Stimulated activated CD4-positive, alpha-beta T cell treated with anti-CD3 and anti-CD28 coated beads, Interleukin-2, amount 100 ng/mL, for 48 hours (primary cell): ENCODE data around the gene MS4A15.
"Not testable (repeated sequence)": the region's sequence is repeated elsewhere in the genome, so short reads cannot be mapped to it uniquely, and the experiment has no call there.

Experiments
- DNase-seq, 2 donors: peaks; one replicate each; pipeline ENCODE4 v3.0.0-alpha.2; 2020

MS4A15 gene

DNA sequence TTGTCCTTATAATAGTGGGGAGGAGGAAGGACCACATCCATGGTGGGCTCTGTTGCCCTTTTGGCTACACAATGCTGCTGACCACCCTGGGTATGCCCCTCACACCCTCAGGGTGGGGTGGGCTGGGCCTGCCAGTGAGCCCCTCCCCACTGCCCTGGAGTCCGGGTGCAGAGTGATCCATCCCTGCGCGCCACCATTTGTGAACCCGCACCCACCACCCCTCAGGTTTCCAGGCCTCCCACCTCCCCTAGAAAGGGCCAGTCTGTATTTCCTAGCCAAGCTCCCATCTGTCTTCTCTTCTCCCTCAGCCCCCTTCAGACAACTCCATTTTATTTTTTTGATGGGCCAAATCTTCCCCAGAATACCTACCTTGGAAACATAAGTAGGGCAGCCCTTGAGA is 53.5 kb downstream of the MS4A15 start:
- no peak for DNase-seq

- no peak for DNase-seq
These were observed 53.9 kb downstream of the MS4A15 start for GRCh38 chr11:60810569-60810968.

GRCh38 chr11:60813324-60813723 is 56.7 kb downstream of the MS4A15 start:
- DNase-seq, result no peak

GRCh38 chr11:60814112-60814511 is 57.4 kb downstream of the MS4A15 start:
- DNase-seq, result no peak

DNA sequence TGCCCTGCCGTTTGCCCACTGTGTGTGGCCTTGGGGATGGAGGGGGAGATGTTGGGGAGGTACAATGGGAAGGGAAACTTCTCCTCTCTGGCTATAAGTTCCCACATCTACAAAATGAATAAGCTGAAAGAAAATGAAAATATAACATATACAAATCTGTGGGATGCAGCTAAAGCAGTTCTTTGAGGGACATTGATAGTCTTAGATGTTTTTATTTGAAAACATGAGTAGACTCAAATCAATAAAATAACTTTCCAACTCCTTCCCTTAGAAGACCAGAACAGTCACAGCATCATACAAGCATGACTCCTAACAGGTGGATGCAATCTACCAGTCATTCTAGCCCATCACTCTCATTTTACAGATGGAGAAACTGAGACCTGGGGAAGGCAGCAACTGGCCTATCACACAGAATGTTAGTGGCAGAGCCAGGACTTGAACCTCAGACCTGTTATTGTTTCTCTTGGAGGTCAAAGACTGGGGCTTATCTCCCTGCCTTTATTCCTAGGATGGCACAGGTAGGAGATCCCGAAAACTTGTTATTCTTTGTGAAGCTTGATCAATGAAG is 60.0 kb downstream of the MS4A15 start:
- DNase-seq, result no peak

DNA sequence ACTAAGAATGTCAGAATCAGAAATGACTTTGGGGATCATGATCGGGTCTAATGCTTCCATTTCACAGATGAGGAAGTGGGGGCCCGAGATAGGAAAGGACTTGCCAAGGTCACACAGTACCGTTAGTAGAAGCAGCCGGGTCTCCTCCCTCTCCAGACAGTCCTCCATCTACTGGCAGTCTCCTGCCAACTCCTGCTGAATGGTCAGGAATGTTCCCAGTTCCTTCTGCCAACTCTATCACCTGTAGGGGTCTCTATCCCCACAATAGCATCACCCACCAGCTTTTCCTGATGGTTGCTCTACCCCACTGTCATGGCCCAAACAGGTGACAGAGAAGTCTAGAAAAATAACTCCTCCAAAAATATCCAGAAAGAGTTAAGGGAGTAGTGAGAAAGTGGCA is 61.4 kb downstream of the MS4A15 start:
- no peak for DNase-seq

DNA sequence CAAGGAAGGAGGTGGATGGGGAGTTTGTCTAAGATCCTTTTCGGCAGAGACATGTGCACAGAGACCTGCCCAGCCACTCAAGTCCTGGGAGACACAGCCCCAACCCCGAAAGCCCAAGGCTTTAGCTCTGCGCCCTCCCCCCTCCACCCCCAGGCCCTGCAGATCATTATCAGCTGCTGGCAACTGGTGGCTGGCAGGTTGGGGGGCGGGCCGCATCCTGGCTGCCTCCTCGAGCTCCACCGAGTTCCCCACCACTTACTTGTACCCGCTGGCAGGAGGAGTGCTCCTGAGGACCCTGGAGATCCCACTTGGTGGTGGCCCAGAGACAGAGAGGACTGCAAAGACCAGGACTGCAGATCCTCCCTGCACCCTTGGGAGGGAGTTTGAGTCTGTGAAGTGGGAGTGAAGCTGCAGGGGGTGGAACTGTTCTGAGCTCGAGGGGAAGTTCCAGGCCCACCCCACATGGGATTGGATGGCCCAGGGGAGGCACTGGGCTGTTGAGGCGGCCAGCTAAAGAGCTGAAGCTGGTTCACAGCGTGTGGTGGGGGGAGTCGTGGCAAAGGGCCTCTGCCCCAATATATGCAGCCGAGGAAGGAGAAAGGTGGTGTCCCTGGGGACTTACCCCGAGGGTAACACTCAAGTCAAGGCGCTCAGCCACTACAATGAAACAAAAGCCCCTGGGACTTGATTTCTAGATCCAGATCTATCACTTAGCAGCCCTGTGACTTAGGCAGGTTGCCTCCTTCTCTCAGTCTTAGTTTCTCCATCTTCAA is 65.3 kb downstream of the MS4A15 start:
- DNase-seq, result no peak

GRCh38 chr11:60823745-60824306 is 67.2 kb downstream of the MS4A15 start:
- DNase-seq, result not testable (repeated sequence)

- no peak for DNase-seq
These were observed 68.5 kb downstream of the MS4A15 start for GRCh38 chr11:60825118-60825517.

DNA sequence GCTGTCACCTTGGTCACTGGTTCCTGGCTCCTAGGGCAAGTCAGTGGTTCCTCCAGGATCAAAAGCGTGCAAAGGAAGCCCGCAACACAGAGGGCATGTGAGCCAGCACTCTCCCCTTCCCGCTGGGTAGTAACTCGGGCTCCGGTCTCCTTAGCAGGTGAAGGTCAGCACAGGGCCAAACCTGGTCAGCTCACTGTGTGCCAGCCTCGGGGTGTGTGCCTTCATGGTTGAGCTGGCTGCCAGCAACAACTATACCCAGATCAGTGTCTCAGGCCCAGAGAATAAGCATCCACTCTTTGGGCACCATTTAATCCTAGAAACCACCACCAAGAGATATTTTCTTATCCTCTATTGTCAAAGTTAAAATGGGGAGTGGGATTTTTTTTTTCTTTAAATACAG is 69.1 kb downstream of the MS4A15 start:
- no peak for DNase-seq
